ENCODE results near the gene APOOL.

Gene APOOL

GRCh38 chrX:85139422-85139821, 135.7 kb downstream of the APOOL start:
- no peak for TF ChIP-seq CTCF (IDR thresholded peaks at IDR 0.05; ENCODE audit: control insufficient read depth, extremely low read depth, insufficient read depth)
- no peak for DNase-seq (ENCODE audit: low read depth)
- H3K4me3 ChIP-seq (ENCODE audit: low read depth, low read length) = no peak overlapping the region

- TF ChIP-seq CTCF (IDR thresholded peaks at IDR 0.05; ENCODE audit: control insufficient read depth, extremely low read depth, insufficient read depth) = no peak
- DNase-seq (ENCODE audit: low read depth) = no peak
- no peak overlapping the region for H3K4me3 ChIP-seq (ENCODE audit: low read depth, low read length)
Measured at GRCh38 chrX:85140964-85141363, 137.3 kb downstream of the APOOL start.
